HuH-7 (cell line): Measurements from ENCODE around the gene NAPSA.
"Not testable (repeated sequence)": the region's sequence is repeated elsewhere in the genome, so short reads cannot be mapped to it uniquely, and the experiment has no call there.

Experiments used
- DNase-seq: peaks from one replicate; pipeline ENCODE4 v3.0.0; 2011; ENCODE audit warnings: low spot score

Gene NAPSA

DNA sequence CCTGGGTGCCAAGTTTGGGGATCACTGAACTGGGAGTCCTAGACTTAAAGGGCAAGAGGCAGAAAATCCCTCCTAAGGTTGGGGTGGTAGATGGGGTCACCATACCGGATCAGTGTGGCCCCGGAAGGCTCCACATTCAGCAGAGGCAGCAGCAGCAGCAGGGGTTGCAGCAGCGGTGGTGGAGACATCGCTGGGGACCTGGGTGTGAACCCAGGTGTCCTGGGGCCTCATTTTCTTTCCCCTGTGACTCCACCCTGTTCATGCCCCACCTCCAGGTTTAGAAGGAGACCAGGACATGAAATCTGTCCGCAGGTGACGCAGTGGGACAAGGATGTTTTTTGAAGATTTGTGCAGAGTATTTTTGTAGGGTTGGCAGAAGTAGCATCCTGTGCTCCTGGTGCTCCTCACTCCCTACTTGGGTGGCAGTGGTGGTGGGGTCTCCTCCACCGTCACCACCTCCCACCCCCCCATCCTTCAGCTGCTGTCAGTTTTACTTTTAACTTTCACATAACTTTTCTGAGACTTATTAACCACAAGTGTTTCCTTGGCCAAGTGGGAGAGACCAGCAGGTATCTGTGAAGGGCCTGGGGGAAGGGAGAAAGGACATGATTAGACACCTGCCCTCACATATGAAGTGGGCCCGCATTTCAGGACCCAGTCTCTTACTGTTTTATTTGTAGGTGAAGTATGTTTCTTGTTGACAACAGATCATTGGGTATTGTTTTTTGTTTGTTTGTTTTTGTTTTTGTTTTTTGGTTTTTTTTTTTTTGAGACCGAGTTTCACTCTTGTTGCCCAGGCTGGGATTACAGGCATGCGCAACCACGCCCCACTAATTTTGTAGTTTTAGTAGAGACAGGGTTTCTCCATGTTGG, at the start of gene NAPSA:
Gene NAPSA (minus strand): TSS at position 206 of the 873 bp plus-strand sequence. CDS start 18 bp downstream, at position 188.
- DNase-seq, result no peak

DNA sequence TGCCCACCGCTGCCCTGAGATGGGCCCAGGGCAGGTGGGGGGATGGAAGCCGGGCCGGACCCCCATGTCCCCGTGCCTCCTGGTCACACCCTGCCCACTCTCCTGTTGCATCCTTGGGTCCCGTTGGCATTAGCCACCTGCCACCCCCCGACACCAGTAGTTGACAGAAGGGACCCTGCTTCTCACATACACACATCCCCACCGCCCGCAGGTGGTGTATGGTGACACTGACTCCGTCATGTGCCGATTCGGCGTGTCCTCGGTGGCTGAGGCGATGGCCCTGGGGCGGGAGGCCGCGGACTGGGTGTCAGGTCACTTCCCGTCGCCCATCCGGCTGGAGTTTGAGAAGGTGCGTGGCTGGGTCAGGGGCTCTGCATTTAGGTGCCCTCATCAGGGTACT, 48.1 kb upstream of the NAPSA start:
- DNase-seq, result no peak

DNA sequence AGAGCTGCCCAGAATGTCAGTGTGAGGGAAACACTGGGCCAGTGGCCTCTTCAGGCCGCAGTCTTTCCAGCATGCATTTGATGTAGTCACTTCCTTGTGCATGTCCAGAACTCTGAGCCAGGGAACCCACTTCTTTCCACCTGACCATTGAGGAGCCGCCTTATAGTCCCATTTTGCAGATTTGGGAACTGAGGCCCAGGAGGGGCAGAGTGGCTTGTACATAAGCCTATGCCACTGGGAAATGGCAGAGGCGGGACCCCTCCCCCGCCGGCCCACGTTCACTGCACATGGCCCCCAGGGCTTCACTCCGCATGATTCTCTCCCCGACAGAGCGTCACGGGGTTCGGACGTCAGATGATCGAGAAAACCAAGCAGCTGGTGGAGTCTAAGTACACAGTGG, 47.7 kb upstream of the NAPSA start:
- no peak for DNase-seq

DNA sequence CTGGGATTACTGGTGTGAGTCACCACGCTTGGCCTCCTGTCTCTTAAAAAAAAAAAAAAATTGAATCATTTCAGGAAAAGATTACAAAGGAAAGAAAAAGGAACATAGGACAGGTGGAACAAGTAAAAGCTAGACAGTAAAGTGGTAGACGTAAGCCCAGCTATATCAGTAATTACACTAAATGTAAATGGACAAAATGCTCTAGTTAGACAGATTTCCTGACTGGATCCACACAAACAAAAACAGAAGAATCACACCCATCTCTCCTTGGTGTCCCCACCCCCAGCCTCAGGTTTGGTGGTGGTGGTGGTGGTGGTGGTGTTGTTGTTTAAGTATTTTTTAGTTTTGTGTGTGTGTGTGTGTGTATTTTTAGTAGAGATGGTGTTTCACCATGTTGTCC, 47.0 kb upstream of the NAPSA start:
- DNase-seq, result no peak

DNA sequence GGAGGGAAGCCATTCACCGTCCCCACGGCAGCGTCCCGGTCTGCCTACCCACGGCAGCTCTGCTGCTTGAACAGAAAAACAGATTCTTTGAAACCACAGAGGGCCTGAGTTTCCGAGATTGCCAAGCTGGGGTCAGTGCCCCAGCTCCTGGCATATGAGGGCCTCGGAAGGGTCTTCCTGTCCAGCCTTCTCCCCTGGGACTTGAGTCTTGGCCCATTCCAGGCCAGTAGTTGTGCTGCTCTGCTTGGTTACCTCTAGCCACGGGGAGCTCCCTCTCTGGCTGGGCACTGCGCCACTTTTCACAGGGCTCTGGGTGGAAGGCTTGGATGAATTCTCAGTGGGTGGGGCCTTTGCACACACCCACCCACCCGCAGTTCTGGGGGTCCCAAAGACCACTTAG, 44.7 kb upstream of the NAPSA start:
- no peak for DNase-seq

DNA sequence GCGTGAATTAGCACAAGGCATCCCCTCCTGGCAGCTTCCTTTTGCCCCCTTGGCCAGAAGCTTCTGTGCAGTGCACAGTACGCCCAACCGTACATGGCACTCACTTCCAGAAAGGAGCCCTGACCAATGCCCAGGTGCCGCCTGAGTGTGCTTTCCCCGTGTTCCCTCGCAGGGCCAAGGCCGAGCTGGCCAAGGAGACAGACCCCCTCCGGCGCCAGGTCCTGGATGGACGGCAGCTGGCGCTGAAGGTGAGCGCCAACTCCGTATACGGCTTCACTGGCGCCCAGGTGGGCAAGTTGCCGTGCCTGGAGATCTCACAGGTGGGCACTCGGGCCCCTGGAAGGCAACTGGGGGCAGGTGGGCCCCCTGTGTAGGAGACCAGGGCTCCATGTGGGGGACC, 43.9 kb upstream of the NAPSA start:
- DNase-seq, result no peak

DNA sequence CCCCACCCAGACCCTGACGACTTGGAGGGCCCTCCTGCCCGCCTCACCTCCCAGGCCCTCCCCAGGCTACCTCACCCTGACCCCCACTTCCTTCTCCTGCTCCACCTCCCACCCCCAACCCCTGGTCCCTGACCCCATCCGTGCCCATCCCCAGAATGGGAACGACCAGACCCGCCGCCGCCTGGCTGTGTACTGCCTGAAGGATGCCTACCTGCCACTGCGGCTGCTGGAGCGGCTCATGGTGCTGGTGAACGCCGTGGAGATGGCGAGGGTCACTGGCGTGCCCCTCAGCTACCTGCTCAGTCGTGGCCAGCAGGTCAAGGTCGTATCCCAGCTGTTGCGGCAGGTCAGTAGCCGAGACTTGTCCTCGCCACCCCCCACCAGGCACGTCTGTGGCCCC, 41.4 kb upstream of the NAPSA start:
- no peak for DNase-seq

DNA sequence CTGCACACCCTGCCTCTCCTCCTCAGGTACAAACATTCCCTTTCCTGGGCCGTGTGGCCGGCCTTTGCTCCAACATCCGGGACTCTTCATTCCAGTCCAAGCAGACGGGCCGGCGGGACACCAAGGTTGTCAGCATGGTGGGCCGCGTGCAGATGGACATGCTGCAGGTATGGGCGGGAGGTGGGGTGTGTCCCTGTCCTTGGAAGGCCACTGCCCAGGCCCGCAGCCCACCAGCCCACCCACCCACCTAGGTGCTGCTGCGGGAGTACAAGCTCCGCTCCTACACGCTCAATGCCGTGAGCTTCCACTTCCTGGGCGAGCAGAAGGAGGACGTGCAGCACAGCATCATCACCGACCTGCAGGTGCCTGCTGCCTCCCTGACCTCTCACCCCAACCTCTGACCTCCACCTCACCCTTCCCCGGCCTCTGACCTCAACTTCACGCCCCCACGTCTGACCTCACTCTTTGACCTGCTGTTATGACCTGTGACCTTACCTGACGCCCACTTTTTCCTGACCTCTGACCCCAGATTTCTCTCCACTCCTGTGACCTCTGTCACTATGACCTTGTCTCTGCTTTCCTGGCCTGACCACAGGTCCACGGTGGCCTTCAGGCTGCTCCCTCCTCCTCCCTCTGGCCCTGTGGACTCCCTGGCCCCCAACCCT, 40.8 kb upstream of the NAPSA start:
- no peak for DNase-seq

DNA sequence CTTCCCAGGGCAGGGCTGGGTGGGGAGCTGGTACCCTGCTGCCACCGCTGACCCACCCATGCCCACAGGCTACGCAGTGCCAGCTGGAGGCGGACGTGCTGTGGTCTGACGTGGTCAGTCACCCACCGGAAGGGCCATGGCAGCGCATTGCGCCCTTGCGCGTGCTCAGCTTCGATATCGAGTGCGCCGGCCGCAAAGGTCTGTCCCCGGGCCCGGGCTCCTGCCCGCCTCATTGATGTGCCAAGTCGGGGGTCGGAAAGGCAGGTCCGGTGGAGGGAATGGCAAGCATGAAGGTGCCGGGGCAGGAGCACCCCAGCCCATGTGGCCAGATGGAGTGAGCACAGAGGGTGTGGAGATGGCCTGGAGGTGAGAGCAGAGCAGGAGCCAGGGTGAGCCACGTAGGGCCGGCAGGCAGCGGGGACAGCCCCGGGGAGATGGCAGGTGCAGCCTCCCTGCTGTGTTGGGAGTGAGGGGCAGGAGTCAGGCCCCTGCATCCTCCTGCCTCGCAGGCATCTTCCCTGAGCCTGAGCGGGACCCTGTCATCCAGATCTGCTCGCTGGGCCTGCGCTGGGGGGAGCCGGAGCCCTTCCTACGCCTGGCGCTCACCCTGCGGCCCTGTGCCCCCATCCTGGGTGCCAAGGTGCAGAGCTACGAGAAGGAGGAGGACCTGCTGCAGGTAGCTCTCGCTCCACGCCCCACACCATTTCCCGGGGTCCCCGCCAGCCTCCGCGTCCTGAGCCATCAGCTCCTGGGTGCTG, 37.3 kb upstream of the NAPSA start:
- DNase-seq, result no peak

DNA sequence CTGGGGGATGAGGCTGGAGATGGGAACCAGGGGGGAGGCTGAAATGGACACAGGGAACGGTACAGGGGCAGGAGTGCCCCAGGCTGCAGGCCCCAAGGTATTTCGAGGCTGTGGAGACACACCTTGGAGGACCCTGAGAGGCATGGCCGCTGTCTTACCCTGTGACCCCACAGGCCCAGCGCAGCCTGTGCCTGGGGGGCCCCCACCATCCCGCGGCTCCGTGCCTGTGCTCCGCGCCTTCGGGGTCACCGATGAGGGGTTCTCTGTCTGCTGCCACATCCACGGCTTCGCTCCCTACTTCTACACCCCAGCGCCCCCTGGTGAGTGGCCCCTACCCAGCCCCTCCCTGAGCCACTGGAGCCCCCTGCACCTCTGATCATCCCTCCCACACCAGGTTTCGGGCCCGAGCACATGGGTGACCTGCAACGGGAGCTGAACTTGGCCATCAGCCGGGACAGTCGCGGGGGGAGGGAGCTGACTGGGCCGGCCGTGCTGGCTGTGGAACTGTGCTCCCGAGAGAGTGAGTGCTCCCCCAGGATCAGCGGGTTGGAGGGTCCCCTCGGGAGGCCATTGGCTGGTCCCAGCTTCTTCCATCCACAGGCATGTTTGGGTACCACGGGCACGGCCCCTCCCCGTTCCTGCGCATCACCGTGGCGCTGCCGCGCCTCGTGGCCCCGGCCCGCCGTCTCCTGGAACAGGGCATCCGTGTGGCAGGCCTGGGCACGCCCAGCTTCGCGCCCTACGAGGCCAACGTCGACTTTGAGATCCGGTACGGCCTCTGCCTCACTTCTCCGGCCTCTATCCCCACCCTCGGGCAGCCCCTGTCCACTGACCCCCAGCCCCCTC, 36.4 kb upstream of the NAPSA start:
- no peak for DNase-seq

DNA sequence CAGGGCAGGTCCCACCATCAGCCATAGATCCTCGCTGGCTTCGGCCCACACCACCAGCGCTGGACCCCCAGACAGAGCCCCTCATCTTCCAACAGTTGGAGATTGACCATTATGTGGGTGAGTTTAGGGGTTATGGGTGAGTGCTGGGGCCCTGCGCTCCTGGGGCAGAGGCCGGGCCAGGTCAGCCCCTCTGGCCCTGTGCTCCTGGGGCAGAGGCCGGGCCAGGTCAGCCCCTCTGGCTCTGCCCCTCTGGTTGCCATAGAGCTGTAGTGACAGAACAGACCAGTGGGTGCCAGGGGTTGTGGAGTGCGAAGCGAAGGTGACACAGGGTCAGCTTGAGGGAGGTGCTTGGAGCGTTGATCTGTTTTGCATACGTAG, 33.9 kb upstream of the NAPSA start:
- DNase-seq, result no peak

DNA sequence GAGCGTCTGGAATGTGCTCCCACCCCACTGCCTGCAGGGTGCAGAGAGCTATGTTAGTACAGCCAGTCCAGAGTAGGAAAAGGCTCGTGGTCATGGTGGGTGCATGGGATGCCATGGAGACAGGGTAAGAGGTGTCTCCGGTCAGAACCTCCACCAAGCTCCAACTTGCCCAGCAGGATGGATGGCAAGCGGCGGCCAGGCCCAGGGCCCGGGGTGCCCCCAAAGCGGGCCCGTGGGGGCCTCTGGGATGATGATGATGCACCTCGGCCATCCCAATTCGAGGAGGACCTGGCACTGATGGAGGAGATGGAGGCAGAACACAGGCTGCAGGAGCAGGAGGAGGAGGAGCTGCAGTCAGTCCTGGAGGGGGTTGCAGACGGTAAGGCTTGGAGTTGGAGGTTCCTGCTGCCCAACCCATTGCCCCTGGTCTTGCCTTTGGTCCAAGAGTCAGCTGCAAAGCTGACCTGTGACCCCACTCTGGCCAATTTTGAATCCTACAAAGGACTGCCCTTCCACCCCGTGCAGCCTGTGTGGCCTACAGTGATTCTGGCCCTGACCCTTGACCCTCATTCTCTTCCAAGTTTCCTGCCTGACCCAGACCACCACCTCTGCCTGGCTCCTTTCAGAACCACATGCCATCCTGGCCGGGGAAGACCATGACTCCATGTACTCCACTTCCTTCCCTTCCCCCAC, 33.4 kb upstream of the NAPSA start:
- DNase-seq, result no peak

DNA sequence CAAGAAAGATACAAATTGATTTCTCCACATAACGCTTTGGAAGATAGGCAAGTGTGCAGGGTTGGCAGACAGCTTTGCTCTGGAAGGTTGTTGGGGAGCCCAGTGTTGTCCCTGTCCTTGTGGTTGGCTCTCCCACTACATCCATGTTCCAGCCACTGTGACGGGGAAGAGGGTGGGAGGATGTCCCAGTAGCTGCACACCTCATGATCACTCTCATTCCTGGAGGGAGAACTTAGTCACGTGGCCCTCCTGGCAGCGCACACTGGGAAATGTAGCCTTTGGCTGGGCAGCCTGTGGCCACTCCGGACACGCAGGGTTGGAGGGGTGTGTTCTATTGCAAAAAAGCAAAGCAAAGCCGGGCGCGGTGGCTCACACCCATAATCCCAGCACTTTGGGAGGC, 28.6 kb upstream of the NAPSA start:
- no peak for DNase-seq

DNA sequence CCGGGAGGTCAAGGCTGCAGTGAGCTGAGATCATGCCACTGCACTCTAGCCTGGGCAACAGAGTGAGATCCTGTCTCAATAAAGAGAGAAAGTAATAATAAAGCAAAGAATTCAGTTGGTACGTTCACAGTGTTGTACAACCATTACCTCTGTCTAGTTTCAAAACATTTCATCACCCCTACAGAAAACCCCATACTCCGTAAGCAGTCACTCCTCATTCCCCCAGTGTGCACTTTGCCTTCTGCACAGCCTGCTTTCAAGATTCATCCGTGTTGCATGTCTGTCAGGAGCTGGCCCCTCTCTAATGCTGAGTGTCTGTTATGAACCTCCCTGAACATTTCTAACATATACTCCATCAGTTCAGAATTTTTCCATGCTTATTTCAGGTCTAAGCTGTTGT, 28.1 kb upstream of the NAPSA start:
- DNase-seq, result no peak

DNA sequence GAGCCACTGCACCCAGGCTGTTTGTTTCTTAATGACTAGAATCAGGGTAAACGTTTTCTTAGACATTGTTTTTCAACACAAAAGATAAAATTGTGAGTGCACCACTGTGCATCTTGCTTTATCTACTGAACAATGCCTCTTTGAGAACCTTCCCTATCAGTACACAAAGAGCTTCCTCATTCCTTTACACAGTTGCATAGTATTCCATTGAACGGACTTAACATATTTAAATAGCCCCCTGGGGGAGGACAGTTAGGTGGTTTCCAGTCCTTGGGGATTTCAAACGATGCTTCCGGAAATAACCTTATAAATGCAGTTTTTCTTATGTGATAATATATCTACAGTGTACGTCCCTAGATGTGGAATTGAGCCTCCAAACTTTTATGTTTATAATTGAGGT, 27.3 kb upstream of the NAPSA start:
- no peak for DNase-seq

DNA sequence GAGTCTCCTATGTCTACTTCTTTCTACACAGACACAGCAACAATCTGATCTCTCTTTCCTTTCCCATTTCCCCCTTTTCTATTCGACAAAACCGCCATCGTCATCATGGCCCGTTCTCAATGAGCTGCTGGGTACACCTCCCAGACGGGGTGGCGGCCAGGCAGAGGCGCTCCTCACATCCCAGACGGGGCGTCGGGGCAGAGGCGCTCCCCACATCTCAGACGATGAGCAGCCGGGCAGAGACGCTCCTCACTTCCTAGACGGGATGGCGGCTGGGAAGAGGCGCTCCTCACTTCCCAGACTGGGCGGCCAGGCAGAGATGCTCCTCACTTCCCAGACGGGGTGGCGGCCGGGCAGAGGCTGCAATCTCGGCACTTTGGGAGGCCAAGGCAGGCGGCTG, 25.5 kb upstream of the NAPSA start:
- not testable (repeated sequence) for DNase-seq

DNA sequence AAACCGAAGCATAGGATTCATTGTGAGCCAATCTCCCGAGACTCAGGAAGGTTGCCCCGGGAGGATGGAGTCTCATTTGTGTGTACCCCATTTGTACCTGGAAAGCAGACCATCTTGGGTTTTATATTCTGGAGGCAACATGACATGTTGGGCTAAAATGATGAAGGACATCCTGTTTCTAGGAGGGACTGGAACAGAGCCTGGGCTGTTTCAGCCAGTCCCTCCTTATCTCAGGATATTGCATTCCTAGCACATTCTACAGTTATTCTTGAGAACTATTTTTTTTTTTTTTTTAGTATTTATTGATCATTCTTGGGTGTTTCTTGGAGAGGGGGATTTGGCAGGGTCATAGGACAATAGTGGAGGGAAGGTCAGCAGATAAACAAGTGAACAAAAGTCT, 24.9 kb upstream of the NAPSA start:
- not testable (repeated sequence) for DNase-seq

DNA sequence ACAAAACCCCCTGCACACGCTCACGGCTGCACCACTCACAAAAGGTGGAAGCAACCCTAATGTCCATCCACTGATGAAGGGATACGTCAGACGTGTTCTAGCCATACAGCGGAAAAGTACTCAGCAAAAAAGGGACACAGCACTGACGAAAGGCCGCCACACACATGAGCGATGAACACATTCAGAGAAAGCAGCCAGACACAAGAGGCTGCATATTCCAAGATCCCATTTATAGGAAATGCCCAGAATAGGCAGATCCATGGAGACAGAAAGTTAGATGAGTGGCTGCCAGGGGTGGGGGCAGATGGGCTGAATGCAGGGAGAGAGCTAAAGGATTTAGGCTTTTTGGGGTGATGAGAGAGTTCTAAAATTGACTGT, 22.4 kb upstream of the NAPSA start:
- no peak for DNase-seq

DNA sequence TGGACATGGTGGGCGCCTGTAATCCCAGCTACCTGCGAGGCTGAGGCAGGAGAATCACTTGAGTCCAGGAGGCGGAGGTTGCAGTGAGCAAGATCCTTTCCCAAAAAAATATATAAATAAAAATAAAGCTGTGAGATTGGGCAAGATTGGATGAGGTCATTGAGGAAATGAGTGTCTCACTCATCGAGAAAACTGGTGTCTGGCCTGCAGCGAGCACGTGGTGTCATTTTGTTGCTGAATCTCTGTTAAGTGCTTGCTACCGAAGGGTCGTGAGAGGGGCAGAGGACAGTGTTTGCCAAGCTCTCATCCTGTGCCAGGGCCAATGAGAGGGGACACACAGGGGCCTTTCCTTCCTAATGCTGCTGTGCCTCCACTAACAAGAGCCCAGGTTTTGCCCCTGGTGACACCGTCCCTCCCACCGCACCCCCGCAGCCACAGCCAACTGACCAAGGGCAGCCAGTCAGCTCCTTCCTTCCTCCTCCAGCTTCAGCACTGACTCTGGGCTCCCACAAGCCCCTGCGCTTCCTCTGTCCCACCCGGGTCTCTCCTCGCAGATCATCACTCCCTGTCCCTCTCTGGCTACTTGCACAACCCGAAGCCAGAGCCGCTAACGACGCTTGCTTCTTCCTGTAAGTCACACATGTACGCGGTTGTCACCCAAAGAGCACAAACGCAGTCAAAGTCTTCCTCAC, 21.9 kb upstream of the NAPSA start:
- DNase-seq, result no peak

DNA sequence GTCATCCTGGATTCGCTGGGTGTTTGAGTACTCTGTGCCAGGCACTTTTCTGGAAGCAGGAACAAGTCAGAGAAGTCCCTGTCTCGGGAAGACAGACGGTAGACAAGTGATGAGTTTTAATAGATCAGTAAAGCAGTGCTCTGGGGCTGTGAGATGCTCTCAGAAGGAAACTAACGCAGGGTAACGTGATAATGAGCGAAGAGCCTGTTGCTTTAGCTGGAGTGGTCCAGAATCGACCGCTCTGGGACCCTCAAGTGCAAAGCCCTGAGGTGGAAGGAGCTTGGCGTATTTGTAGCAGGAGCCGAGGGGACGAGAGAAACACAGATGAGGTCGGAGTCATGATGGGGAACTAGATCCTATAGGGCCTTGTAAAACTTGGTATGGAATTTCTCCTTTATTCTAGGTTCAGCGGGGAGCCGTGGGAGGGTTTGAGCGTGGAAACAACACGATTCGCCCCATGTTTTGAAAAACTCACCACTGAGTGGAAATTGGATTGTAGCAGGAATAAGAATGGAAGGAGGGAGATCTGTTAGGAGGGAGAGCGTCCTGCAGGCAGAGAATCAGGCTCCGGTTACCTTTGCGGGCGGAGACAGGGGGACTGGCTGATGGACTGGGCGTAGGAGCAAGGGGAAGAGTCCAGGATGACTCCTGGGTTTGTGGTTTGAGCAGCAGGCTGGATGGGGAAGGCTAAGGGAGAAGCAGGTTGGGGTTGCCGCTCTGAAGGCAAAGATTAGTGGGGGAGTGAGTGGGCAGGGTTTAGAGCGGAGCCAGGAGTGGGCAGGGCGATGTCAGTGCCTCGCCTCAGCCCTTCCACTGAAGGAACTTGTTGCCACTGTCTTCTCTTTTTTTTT, 19.5 kb upstream of the NAPSA start:
- DNase-seq, result no peak
